Neural cell (in vitro differentiated cells): Measurements from ENCODE around the gene GUCA1A. TPM values are rescaled to one million over a fixed set of nuclear protein-coding genes. Genes with fewer than 3 reads are reported as not detected.

Source experiments
- H2AFZ ChIP-seq: fragments of 200-600, 300-800 bp; sonication (generic), shearing (Covaris generic); 2 replicates; pipeline ENCODE4 v1.6.0; 2014; ENCODE audit warnings: low read depth, mild to moderate bottlenecking, antibody characterized with exemption, low read length, moderate library complexity
- H3F3A ChIP-seq: fragments of 200-600 bp; shearing (Covaris generic); 2 replicates; pipeline ENCODE4 v1.6.1; 2016; ENCODE audit warnings: mild to moderate bottlenecking, moderate library complexity, mixed read lengths, antibody characterized with exemption, low read length; ENCODE audit not compliant: insufficient read depth, poor library complexity, severe bottlenecking
- H3K27ac ChIP-seq: fragments of 200-600, 300-800 bp; sonication (generic), shearing (Covaris generic); 2 replicates; pipeline ENCODE4 v1.5.1; 2014; ENCODE audit warnings: mild to moderate bottlenecking, low read length, moderate library complexity
- H3K27me3 ChIP-seq: fragments of 300-800, 200-600 bp; sonication (generic), shearing (Covaris generic); 2 replicates; pipeline ENCODE4 v1.6.0; 2014; ENCODE audit warnings: mild to moderate bottlenecking, low read depth, low read length, moderate library complexity; ENCODE audit not compliant: insufficient read depth
- H3K36me3 ChIP-seq: fragments of 300-800, 200-600 bp; sonication (generic), shearing (Covaris generic); 2 replicates; pipeline ENCODE4 v1.5.1; 2014; ENCODE audit warnings: mild to moderate bottlenecking, antibody characterized with exemption, low read length, moderate library complexity; ENCODE audit not compliant: insufficient read depth
- H3K4me2 ChIP-seq: fragments of 300-800, 200-600 bp; sonication (generic), shearing (Covaris generic); 2 replicates; pipeline ENCODE4 v1.6.0; 2014; ENCODE audit warnings: mild to moderate bottlenecking, low read length
- H3K4me3 ChIP-seq: fragments of 300-800, 200-600 bp; sonication (generic), shearing (Covaris generic); 2 replicates; pipeline ENCODE4 v1.5.1; 2014; ENCODE audit warnings: mild to moderate bottlenecking, low read length, moderate library complexity
- H3K79me2 ChIP-seq: fragments of 200-600 bp; shearing (Covaris generic); replicated peaks from 2 replicates; pipeline ENCODE4 v1.6.0; 2014; ENCODE audit warnings: mild to moderate bottlenecking, low read length, moderate library complexity; ENCODE audit not compliant: insufficient read depth
- H3K9ac ChIP-seq: fragments of 300-800, 200-600 bp; sonication (generic), shearing (Covaris generic); 2 replicates; pipeline ENCODE4 v1.6.1; 2016; ENCODE audit warnings: mild to moderate bottlenecking, low read length, mixed read lengths
- H3K9me2 ChIP-seq: fragments of 200-600 bp; shearing (Covaris generic); 2 replicates; pipeline ENCODE4 v1.6.1; 2016; ENCODE audit warnings: mild to moderate bottlenecking, low read length, mixed read lengths; ENCODE audit not compliant: insufficient read depth
- H3K9me3 ChIP-seq: fragments of 200-600, 300-800 bp; sonication (generic), shearing (Covaris generic); 2 replicates; pipeline ENCODE4 v1.6.1; 2016; ENCODE audit warnings: mild to moderate bottlenecking, mixed run types, low read length, moderate library complexity, mixed read lengths
- H4K20me1 ChIP-seq: fragments of 200-600 bp; shearing (Covaris generic); 2 replicates; pipeline ENCODE4 v1.6.1; 2016; ENCODE audit warnings: mild to moderate bottlenecking, mixed run types; ENCODE audit not compliant: insufficient read depth
- EP300 ChIP-seq: fragments of 450-650 bp; conservative IDR thresholded peaks from 2 replicates; pipeline ENCODE4 v1.6.1; 2014; ENCODE audit warnings: antibody characterized with exemption, mild to moderate bottlenecking, moderate library complexity; ENCODE audit not compliant: poor library complexity, severe bottlenecking
- EZH2 ChIP-seq: fragments of 200-600, 300-800 bp; shearing (Covaris generic), sonication (generic); IDR thresholded peaks from 2 replicates; pipeline ENCODE4 v1.6.1; 2014; ENCODE audit warnings: antibody characterized with exemption, low read length, borderline replicate concordance, mild to moderate bottlenecking; ENCODE audit not compliant: insufficient read depth, poor library complexity, severe bottlenecking
- MXI1 ChIP-seq: fragments of 450-650 bp; conservative IDR thresholded peaks from 2 replicates; pipeline ENCODE4 v1.6.1; 2014; ENCODE audit warnings: antibody characterized with exemption, mild to moderate bottlenecking; ENCODE audit not compliant: poor library complexity, severe bottlenecking
- POLR2AphosphoS5 ChIP-seq: IDR thresholded peaks from 2 replicates; pipeline ENCODE4 v1.6.1; 2012
- RAD21 ChIP-seq: fragments of 450-650 bp; conservative IDR thresholded peaks from 2 replicates; pipeline ENCODE4 v1.6.1; 2014; ENCODE audit warnings: antibody characterized with exemption, mild to moderate bottlenecking, moderate library complexity
- SMC3 ChIP-seq: fragments of 450-650 bp; conservative IDR thresholded peaks from 2 replicates; pipeline ENCODE4 v1.6.1; 2014; ENCODE audit warnings: antibody characterized with exemption, mild to moderate bottlenecking, moderate library complexity; ENCODE audit not compliant: poor library complexity
- TAF1 ChIP-seq: IDR thresholded peaks from 2 replicates; pipeline ENCODE4 v1.6.1; 2012; ENCODE audit warnings: low read depth
- polyA minus RNA-seq: library from RNA; depleted of rRNA, polyadenylated mRNA; stranded (reverse); fragments of >200 nt; gene quantifications from 2 replicates; pipeline ENCODE4 v1.2.3, GENCODE V29; 2014
- polyA plus RNA-seq: library from polyadenylated mRNA; depleted of rRNA; stranded (reverse); fragments of >200 nt; gene quantifications from 2 replicates; pipeline ENCODE4 v1.2.3, GENCODE V29; 2014
- TF ChIP-seq, protein P1 (sequence below): IDR thresholded peaks from 2 replicates; pipeline ENCODE4 v1.6.1; 2012; ENCODE audit warnings: borderline replicate concordance
- TF ChIP-seq, protein P2 (sequence below): fragments of 450-650 bp; IDR thresholded peaks from 2 replicates; pipeline ENCODE4 v1.5.1; 2014; ENCODE audit warnings: antibody characterized with exemption, mild to moderate bottlenecking, moderate library complexity; ENCODE audit not compliant: poor library complexity, severe bottlenecking

GUCA1A gene
- 0.24 and 0.78 TPM in 2 replicates for polyA plus RNA-seq
- 0.58 TPM in 1 of 2 replicates, not detected in the other for polyA minus RNA-seq

- Histone ChIP-seq H3F3A (no peaks in the 10 kb centered on the region), H3K4me2 (no peak within 1 kb of the TSS), H3K4me3 (no peak within 1 kb of the TSS), H3K36me3 (no peaks in the 10 kb centered on the region), H4K20me1 (no peaks in the 10 kb centered on the region), H3K9me2 (no peaks in the 10 kb centered on the region), H3K79me2 (no peaks in the 10 kb centered on the region), H3K9me3 (no peaks in the 10 kb centered on the region), H3K27ac (no peak within 1 kb of the TSS), H3K27me3 (no peaks in the 10 kb centered on the region), H3K9ac (no peak within 1 kb of the TSS), H2AFZ (no peak within 1 kb of the TSS)
- TF ChIP-seq RAD21 (no peak), TAF1 (no peak), SMC3 (no peak), MXI1 (no peak), EZH2 (no peak), EP300 (no peak), POLR2AphosphoS5 (no peak)
- TF ChIP-seq, protein P1, sequence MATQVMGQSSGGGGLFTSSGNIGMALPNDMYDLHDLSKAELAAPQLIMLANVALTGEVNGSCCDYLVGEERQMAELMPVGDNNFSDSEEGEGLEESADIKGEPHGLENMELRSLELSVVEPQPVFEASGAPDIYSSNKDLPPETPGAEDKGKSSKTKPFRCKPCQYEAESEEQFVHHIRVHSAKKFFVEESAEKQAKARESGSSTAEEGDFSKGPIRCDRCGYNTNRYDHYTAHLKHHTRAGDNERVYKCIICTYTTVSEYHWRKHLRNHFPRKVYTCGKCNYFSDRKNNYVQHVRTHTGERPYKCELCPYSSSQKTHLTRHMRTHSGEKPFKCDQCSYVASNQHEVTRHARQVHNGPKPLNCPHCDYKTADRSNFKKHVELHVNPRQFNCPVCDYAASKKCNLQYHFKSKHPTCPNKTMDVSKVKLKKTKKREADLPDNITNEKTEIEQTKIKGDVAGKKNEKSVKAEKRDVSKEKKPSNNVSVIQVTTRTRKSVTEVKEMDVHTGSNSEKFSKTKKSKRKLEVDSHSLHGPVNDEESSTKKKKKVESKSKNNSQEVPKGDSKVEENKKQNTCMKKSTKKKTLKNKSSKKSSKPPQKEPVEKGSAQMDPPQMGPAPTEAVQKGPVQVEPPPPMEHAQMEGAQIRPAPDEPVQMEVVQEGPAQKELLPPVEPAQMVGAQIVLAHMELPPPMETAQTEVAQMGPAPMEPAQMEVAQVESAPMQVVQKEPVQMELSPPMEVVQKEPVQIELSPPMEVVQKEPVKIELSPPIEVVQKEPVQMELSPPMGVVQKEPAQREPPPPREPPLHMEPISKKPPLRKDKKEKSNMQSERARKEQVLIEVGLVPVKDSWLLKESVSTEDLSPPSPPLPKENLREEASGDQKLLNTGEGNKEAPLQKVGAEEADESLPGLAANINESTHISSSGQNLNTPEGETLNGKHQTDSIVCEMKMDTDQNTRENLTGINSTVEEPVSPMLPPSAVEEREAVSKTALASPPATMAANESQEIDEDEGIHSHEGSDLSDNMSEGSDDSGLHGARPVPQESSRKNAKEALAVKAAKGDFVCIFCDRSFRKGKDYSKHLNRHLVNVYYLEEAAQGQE, result no peak
Observed at GRCh38 chr6:42173101-42173500, at the start of gene GUCA1A. Gene GUCA1A (plus strand): TSS chr6:42173364. CDS start chr6:42173614, 250 bp downstream.

GRCh38 chr6:42123379-42124103 is 49.6 kb upstream of the GUCA1A start:
- Histone ChIP-seq H3K27ac (no peak overlapping the region), H4K20me1 (no peaks in the 10 kb centered on the region), H3K36me3 (no peaks in the 10 kb centered on the region), H3K4me2 (no peak overlapping the region), H3K9me2 (no peaks in the 10 kb centered on the region), H3F3A (no peaks in the 10 kb centered on the region), H3K27me3 (no peaks in the 10 kb centered on the region), H3K79me2 (no peaks in the 10 kb centered on the region), H3K9me3 (no peaks in the 10 kb centered on the region), H2AFZ (no peak overlapping the region), H3K4me3 (no peak overlapping the region), H3K9ac (no peak overlapping the region)
- TF ChIP-seq RAD21, result no peak
- no peak for TF ChIP-seq MXI1
- no peak for TF ChIP-seq EZH2
- TF ChIP-seq EP300, result no peak

GRCh38 chr6:42124223-42124836 is 48.8 kb upstream of the GUCA1A start:
- no peaks in the 10 kb centered on the region for H3K27me3 ChIP-seq
- H3K4me2 ChIP-seq, result no peak overlapping the region
- no peaks in the 10 kb centered on the region for H4K20me1 ChIP-seq
- no peaks in the 10 kb centered on the region for H3K79me2 ChIP-seq
- no peak overlapping the region for H3K4me3 ChIP-seq
- H3K9me2 ChIP-seq, result no peaks in the 10 kb centered on the region
- no peak overlapping the region for H2AFZ ChIP-seq
- no peaks in the 10 kb centered on the region for H3K36me3 ChIP-seq
- no peak overlapping the region for H3K27ac ChIP-seq
- TF ChIP-seq MXI1 (no peak), POLR2AphosphoS5 (no peak), EP300 (no peak), EZH2 (no peak), RAD21 (no peak), TAF1 (no peak), SMC3 (no peak)
- TF ChIP-seq, protein P2, sequence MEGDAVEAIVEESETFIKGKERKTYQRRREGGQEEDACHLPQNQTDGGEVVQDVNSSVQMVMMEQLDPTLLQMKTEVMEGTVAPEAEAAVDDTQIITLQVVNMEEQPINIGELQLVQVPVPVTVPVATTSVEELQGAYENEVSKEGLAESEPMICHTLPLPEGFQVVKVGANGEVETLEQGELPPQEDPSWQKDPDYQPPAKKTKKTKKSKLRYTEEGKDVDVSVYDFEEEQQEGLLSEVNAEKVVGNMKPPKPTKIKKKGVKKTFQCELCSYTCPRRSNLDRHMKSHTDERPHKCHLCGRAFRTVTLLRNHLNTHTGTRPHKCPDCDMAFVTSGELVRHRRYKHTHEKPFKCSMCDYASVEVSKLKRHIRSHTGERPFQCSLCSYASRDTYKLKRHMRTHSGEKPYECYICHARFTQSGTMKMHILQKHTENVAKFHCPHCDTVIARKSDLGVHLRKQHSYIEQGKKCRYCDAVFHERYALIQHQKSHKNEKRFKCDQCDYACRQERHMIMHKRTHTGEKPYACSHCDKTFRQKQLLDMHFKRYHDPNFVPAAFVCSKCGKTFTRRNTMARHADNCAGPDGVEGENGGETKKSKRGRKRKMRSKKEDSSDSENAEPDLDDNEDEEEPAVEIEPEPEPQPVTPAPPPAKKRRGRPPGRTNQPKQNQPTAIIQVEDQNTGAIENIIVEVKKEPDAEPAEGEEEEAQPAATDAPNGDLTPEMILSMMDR, result no peak
- TF ChIP-seq, protein P1, result no peak
- H3K9ac ChIP-seq, result no peak overlapping the region
- H3F3A ChIP-seq, result no peaks in the 10 kb centered on the region
- no peaks in the 10 kb centered on the region for H3K9me3 ChIP-seq
